OCI-LY1 (cell line): ENCODE data around the gene FCN3.

Experiments
- H2AFZ ChIP-seq: fragments of 200-600 bp; sonication (generic), shearing (Covaris generic); 2 replicates; pipeline ENCODE4 v1.6.0; 2014; ENCODE audit warnings: antibody characterized with exemption, mild to moderate bottlenecking, low read length
- H3F3A ChIP-seq: fragments of 200-600 bp; sonication (generic), shearing (Covaris generic); 2 replicates; pipeline ENCODE4 v1.6.0; 2014; ENCODE audit warnings: mild to moderate bottlenecking, antibody characterized with exemption, low read length, moderate library complexity; ENCODE audit not compliant: insufficient read depth
- H3K27ac ChIP-seq: fragments of 200-600 bp; sonication (generic); 2 replicates; pipeline ENCODE4 v1.5.1; 2014; ENCODE audit warnings: low read length, mixed run types, mild to moderate bottlenecking, low read depth; ENCODE audit not compliant: poor library complexity, severe bottlenecking
- H3K27me3 ChIP-seq: fragments of 200-600 bp; sonication (generic); 2 replicates; pipeline ENCODE4 v1.6.0; 2014; ENCODE audit warnings: antibody characterized with exemption, mild to moderate bottlenecking, low read length, moderate library complexity; ENCODE audit not compliant: insufficient read depth
- H3K36me3 ChIP-seq: fragments of 200-600 bp; sonication (generic); 2 replicates; pipeline ENCODE4 v1.6.1; 2014; ENCODE audit warnings: mild to moderate bottlenecking, antibody characterized with exemption, low read length, moderate library complexity, mixed read lengths; ENCODE audit not compliant: insufficient read depth
- H3K4me1 ChIP-seq: fragments of 200-600 bp; sonication (generic); 2 replicates; pipeline ENCODE4 v1.5.1; 2014; ENCODE audit warnings: mild to moderate bottlenecking, low read length, moderate library complexity; ENCODE audit not compliant: insufficient read depth, severe bottlenecking
- H3K4me2 ChIP-seq: fragments of 200-600 bp; sonication (generic), shearing (Covaris generic); 2 replicates; pipeline ENCODE4 v1.6.1; 2014; ENCODE audit warnings: low read length
- H3K4me3 ChIP-seq: fragments of 200-600 bp; sonication (generic); 2 replicates; pipeline ENCODE4 v1.5.1; 2014; ENCODE audit warnings: low read length, low read depth, mild to moderate bottlenecking, mixed read lengths; ENCODE audit not compliant: poor library complexity, severe bottlenecking
- H3K79me2 ChIP-seq: fragments of 200-600 bp; shearing (Covaris generic); 2 replicates; pipeline ENCODE4 v1.6.1; 2016; ENCODE audit warnings: mixed run types, low read length, mixed read lengths; ENCODE audit not compliant: insufficient read depth
- H3K9ac ChIP-seq: fragments of 200-600 bp; sonication (generic), shearing (Covaris generic); 2 replicates; pipeline ENCODE4 v1.6.1; 2014; ENCODE audit warnings: mild to moderate bottlenecking, low read length, mixed read lengths
- H3K9me2 ChIP-seq: fragments of 200-600 bp; sonication (generic), shearing (Covaris generic); 2 replicates; pipeline ENCODE4 v1.6.1; 2014; ENCODE audit warnings: low read depth, mild to moderate bottlenecking, low read length, mixed read lengths
- H3K9me3 ChIP-seq: fragments of 200-600 bp; shearing (Covaris generic); 2 replicates; pipeline ENCODE4 v1.6.1; 2014; ENCODE audit warnings: low read length, mixed read lengths
- H4K20me1 ChIP-seq: fragments of 200-600 bp; sonication (generic), shearing (Covaris generic); 2 replicates; pipeline ENCODE4 v1.6.0; 2016; ENCODE audit warnings: mild to moderate bottlenecking, low read length; ENCODE audit not compliant: insufficient read depth
- EZH2 ChIP-seq: fragments of 200-600 bp; sonication (generic), shearing (Covaris generic); IDR thresholded peaks from 2 replicates; pipeline ENCODE4 v1.8.0; 2017; ENCODE audit warnings: borderline replicate concordance, mixed run types, mild to moderate bottlenecking, antibody characterized with exemption, low read length, moderate library complexity, mixed read lengths
- TF ChIP-seq, protein P1 (sequence below): fragments of 200-600 bp; sonication (generic), shearing (Covaris generic); IDR thresholded peaks from 2 replicates; pipeline ENCODE4 v1.5.1; 2017; ENCODE audit warnings: mild to moderate bottlenecking, antibody characterized with exemption, low read length, moderate library complexity, mixed read lengths

The FCN3 gene

DNA sequence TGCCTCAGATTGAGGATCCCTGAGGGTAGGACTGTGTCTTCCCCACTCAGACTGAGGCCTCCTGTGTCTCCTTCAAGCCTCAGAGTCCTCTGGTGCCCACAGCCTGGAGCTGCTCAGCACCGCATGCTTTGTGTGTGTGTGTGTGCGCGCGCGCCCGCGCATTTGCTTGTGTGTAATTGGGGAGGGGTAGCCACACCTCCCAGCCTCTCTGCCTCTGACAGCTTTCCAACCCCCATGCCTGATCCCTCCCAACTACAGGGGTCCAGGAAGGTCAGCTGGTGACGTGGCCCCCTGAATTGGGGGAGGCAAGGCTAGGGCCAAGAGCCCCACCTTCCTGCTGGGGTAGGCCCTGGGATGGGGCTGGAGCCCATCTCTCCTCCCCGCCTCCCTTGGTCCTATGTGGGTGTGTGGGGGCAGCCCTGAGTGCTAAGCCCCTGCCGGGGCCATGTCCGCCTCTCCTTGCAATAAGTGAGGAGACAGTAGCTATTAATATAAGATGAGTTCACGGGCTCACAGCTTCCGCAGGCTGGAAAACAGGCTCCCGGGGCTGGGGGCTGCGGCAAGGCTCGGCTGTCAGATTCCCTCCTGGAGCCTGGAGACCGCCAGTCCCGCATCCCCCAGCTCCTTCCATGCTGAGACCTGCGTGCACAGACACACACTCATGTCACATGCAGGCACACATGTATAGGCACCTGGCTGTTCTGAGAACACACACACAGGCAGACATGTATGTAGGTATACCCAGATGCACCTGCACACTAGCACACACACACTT is 24.8 kb upstream of the FCN3 start:
- no peaks in the 10 kb centered on the region for H3K27me3 ChIP-seq
- no peaks in the 10 kb centered on the region for H4K20me1 ChIP-seq
- H3K79me2 ChIP-seq = no peaks in the 10 kb centered on the region
- H3K4me1 ChIP-seq = peaks cover 27% of the 10 kb centered on the region
- H3K9me3 ChIP-seq = no peaks in the 10 kb centered on the region
- H3K9ac ChIP-seq = no peak overlapping the region
- TF ChIP-seq, protein P1, sequence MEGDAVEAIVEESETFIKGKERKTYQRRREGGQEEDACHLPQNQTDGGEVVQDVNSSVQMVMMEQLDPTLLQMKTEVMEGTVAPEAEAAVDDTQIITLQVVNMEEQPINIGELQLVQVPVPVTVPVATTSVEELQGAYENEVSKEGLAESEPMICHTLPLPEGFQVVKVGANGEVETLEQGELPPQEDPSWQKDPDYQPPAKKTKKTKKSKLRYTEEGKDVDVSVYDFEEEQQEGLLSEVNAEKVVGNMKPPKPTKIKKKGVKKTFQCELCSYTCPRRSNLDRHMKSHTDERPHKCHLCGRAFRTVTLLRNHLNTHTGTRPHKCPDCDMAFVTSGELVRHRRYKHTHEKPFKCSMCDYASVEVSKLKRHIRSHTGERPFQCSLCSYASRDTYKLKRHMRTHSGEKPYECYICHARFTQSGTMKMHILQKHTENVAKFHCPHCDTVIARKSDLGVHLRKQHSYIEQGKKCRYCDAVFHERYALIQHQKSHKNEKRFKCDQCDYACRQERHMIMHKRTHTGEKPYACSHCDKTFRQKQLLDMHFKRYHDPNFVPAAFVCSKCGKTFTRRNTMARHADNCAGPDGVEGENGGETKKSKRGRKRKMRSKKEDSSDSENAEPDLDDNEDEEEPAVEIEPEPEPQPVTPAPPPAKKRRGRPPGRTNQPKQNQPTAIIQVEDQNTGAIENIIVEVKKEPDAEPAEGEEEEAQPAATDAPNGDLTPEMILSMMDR = no peak
- TF ChIP-seq EZH2 = no peak
- 0 out of 2 replicates have a peak, but pooled peaks cover 5% of the 10 kb centered on the region for H3K36me3 ChIP-seq
- no peaks in the 10 kb centered on the region for H3K9me2 ChIP-seq
- H3K27ac ChIP-seq = no peak overlapping the region
- H3K4me2 ChIP-seq = no peak overlapping the region
- H3F3A ChIP-seq = no peaks in the 10 kb centered on the region
- H2AFZ ChIP-seq = no peak overlapping the region
- no peak overlapping the region for H3K4me3 ChIP-seq

DNA sequence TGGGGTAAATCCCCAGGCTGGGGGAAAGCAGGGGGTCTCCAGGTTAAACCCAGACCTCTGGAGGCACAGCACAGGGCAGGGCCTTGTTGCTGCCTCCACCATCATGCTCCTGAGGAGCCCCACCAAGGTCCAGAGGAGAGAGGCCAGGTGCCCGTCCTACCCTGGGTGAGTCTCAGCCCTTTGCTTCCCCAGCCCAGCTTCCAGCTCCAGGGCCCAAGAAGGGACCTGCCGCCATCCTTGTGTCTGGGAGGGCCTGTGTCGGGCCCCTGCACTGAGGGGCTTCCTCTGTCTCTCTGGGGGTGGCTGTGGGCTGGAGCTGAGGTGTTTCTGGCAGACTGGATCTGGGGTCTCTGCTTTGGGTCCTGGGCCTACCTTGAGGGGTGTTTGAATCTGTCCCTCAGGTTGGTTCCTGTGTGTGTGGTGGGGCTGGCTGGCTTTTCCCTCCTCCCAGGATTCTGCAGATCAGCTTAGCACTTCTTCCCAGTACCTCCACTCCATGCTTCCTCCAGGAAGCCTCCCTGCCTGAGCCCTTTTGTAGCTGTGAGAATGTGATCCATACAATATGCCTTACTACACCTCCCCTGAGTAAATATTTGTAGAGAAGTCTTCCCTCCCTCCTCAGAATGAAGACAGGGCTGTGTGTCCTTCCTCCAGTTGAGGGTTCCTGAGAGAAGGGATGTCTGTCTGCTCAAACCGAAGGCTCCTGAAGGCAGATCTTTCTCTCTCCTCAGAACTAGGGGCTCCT is 24.0 kb upstream of the FCN3 start:
- no peak overlapping the region for H3K4me3 ChIP-seq
- H3F3A ChIP-seq = no peaks in the 10 kb centered on the region
- no peaks in the 10 kb centered on the region for H4K20me1 ChIP-seq
- H3K4me2 ChIP-seq = no peak overlapping the region
- H3K9ac ChIP-seq = no peak overlapping the region
- no peak overlapping the region for H3K27ac ChIP-seq
- H3K9me2 ChIP-seq = no peaks in the 10 kb centered on the region
- 0 out of 2 replicates have a peak, but pooled peaks cover 5% of the 10 kb centered on the region for H3K36me3 ChIP-seq
- TF ChIP-seq, protein P1 = no peak
- no peak for TF ChIP-seq EZH2
- peaks cover 19% of the 10 kb centered on the region for H3K4me1 ChIP-seq
- no peak overlapping the region for H2AFZ ChIP-seq
- no peaks in the 10 kb centered on the region for H3K9me3 ChIP-seq
- no peaks in the 10 kb centered on the region for H3K79me2 ChIP-seq
- H3K27me3 ChIP-seq = no peaks in the 10 kb centered on the region

DNA sequence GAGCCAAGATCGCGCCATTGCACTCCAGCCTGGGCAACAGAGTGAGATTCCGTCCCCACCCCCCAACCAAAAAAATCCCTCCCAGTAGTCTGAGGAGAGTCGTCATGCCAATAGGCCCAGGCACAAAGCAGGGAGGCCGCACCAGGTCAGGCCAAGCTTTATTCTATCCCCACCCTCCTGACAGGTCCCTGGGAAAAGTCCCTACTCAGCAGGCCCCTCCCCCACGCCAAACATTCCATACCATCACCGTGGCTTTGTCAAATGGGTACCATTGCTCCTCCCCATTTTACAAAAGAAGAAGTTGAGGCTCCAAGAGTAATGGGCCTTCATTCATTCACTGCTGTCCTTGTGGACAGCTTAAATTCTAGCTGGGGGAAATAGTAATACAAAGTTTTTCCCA is 23.1 kb upstream of the FCN3 start:
- H3K36me3 ChIP-seq = 0 out of 2 replicates have a peak, but pooled peaks cover 5% of the 10 kb centered on the region
- no peak overlapping the region for H2AFZ ChIP-seq
- no peaks in the 10 kb centered on the region for H3K27me3 ChIP-seq
- peaks cover 13% of the 10 kb centered on the region for H3K4me1 ChIP-seq
- no peak for TF ChIP-seq EZH2
- TF ChIP-seq, protein P1 = no peak
- no peak overlapping the region for H3K4me3 ChIP-seq
- no peak overlapping the region for H3K9ac ChIP-seq
- H3K4me2 ChIP-seq = no peak overlapping the region
- H3K9me2 ChIP-seq = no peaks in the 10 kb centered on the region
- no peaks in the 10 kb centered on the region for H4K20me1 ChIP-seq
- H3K79me2 ChIP-seq = no peaks in the 10 kb centered on the region
- no peak overlapping the region for H3K27ac ChIP-seq
- H3F3A ChIP-seq = no peaks in the 10 kb centered on the region
- H3K9me3 ChIP-seq = no peaks in the 10 kb centered on the region
